Spleen (tissue), 11 donors: Measurements from ENCODE around the gene CADM2. TPM values are rescaled to one million over a fixed set of nuclear protein-coding genes. Genes with fewer than 3 reads are reported as not detected.
"Not testable (repeated sequence)": the region's sequence is repeated elsewhere in the genome, so short reads cannot be mapped to it uniquely, and the experiment has no call there.

Experiments used
- DNase-seq: peaks from one replicate; pipeline ENCODE4 v3.0.0-alpha.2; 2020
- H3K27ac ChIP-seq, 8 donors: fragments of 200-600 bp; sonication (generic) in 7 of 8; 1 replicate in 4 of 8; 2 replicates in 4 of 8; pipeline versions ENCODE4 v1.5.0 to v1.8.0; 2016 to 2021; ENCODE audit warnings: inconsistent platforms in 4 of 8, mild to moderate bottlenecking in 4 of 8, moderate library complexity in 1 of 8
- H3K27me3 ChIP-seq, 7 donors: fragments of 200-600 bp; sonication (generic) in 6 of 7; replicated peaks in 1 of 7; 1 replicate in 4 of 7; 2 replicates in 3 of 7; pipeline versions ENCODE4 v1.5.0 to v1.8.0; 2016 to 2021; ENCODE audit warnings: inconsistent platforms in 3 of 7, mild to moderate bottlenecking in 1 of 7
- H3K36me3 ChIP-seq, 6 donors: fragments of 200-600 bp; sonication (generic) in 5 of 6; 1 replicate in 4 of 6; 2 replicates in 2 of 6; pipeline versions ENCODE4 v1.5.0 to v1.8.0; 2016 to 2021; ENCODE audit warnings: inconsistent platforms in 2 of 6
- H3K4me1 ChIP-seq, 6 donors: fragments of 200-600 bp; sonication (generic) in 5 of 6; 1 replicate in 3 of 6; 2 replicates in 3 of 6; pipeline versions ENCODE4 v1.5.0 to v1.8.0; 2016 to 2021; ENCODE audit warnings: inconsistent platforms in 3 of 6
- H3K4me3 ChIP-seq, 8 donors: fragments of 200-600 bp; sonication (generic) in 7 of 8; 1 replicate in 4 of 8; 2 replicates in 4 of 8; pipeline versions ENCODE4 v1.5.0 to v1.8.0; 2016 to 2021; ENCODE audit warnings: inconsistent platforms in 4 of 8, mild to moderate bottlenecking in 4 of 8, moderate library complexity in 2 of 8
- H3K9me3 ChIP-seq, 8 donors: fragments of 200-600 bp; sonication (generic) in 7 of 8; 1 replicate in 4 of 8; 2 replicates in 4 of 8; pipeline versions ENCODE4 v1.5.0 to v1.8.0; 2016 to 2021; ENCODE audit warnings: inconsistent platforms in 4 of 8
- CTCF ChIP-seq, 11 experiments: fragments of 200-600 bp in 7 of 11; fragments of 450-650 bp in 4 of 11; sonication (generic) in 4 of 11; IDR thresholded peaks in 8 of 11; conservative IDR thresholded peaks in 3 of 11; 1 replicate in 7 of 11; 2 replicates in 4 of 11; pipeline versions ENCODE4 v1.4.0 to v1.8.0; 2016 to 2021; ENCODE audit warnings: antibody characterized with exemption in 11 of 11, inconsistent platforms in 4 of 11, mild to moderate bottlenecking in 1 of 11
- POLR2A ChIP-seq, 3 donors: fragments of 450-650 bp; IDR thresholded peaks; one replicate each; pipeline ENCODE4 v1.5.1; 2017; ENCODE audit warnings: antibody characterized with exemption in 3 of 3, mild to moderate bottlenecking in 1 of 3
- POLR2AphosphoS5 ChIP-seq, 3 donors: sonication (generic); formaldehyde crosslinking; IDR thresholded peaks; one replicate each; pipeline ENCODE4 v1.5.1; 2017; ENCODE audit warnings: antibody characterized with exemption in 3 of 3
- WGBS, 5 donors: extraction: QIAGEN DNeasy Blood & Tissue Kit in 3 of 5; methylation state at CpG; one replicate each; pipeline versions ENCODE4 v1.1.5 to v1.1.7; 2013 to 2018; 5-methylcytosine and 5-hydroxymethylcytosine counted together
- intact Hi-C: fragments of 100-400 bp; cut with DNase I; formaldehyde crosslinking; loops from one replicate; pipeline ENCODE4 v1.15.0; 2023; ENCODE audit warnings: low total_unique reads
- polyA plus RNA-seq, 3 donors: library from polyadenylated mRNA; stranded (reverse); fragments of 200-250 nt; gene quantifications; one replicate each; pipeline ENCODE4 v1.2.1, GENCODE V29; 2013
- total RNA-seq, 7 donors: library from RNA; depleted of rRNA in 3 of 7; stranded (reverse); fragments of >200 nt in 3 of 7; fragmentation: NEBNext Ultra II Directional in 4 of 7; extraction: Animal tissue kit (Norgen Biotek cat#: 25700) in 4 of 7; gene quantifications; one replicate each; pipeline versions ENCODE4 v1.1.0 to v1.2.1, GENCODE V29; 2016 to 2021
- donor health status: healthy with polysubstance abuse.
- donor health status: DM: no; HTN: no; CAD: no; lungs with moderate emphysema.
- donor health status: DM: no; HTN: no; CAD: no.
- donor health status: Bipolar disorder and iron deficiency.
- donor health status: healthy.
- donor health status: DM: no; HTN: no; CAD: no.
- donor health status: DM: yes; HTN: yes; CAD: no.

The CADM2 gene
- total and polyA plus RNA-seq, 10 donors: 0.03 to 4.0 (median 1.0) TPM; not detected in 1

DNA sequence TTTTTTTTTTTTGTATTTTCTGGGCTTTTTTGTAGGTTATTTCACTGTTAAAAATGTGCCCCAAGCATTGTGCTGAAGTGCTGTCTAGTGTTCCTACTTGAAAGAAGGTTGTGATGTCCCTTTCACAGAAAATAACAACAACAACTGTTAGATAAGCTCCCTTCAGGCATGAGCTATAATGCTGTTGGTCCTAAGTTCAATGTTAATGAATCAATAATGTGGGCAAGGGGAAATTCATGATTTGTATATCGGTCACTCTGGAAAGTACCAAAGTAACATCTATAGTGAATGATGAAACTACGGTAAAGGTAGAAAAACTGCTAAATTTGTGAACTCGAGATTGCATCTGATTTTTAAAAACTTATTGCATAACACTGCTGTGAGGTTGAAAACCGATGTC, 539.4 kb downstream of the CADM2 start:
- no peak for DNase-seq
- no peaks in the 10 kb centered on the region for H3K4me1 ChIP-seq
- H3K4me3 ChIP-seq: no peak overlapping the region
- no peak overlapping the region for H3K27ac ChIP-seq
- WGBS, 5 donors: 84 to 94% (median 89%) methylated on average over 4 of the region's 4 CpGs
- H3K27me3 ChIP-seq: no peaks in the 10 kb centered on the region
- TF ChIP-seq CTCF (IDR thresholded peaks at IDR 0.05 in 8 of 11, conservative IDR thresholded peaks at IDR 0.05 in 3 of 11) (no peak), POLR2A (IDR thresholded peaks at IDR 0.05) (no peak), POLR2AphosphoS5 (IDR thresholded peaks at IDR 0.05) (no peak)
- intact Hi-C loops: no loop called here
- H3K36me3 ChIP-seq: no peaks in the 10 kb centered on the region
- no peaks in the 10 kb centered on the region for H3K9me3 ChIP-seq

GRCh38 chr3:85502148-85502875, 543.5 kb downstream of the CADM2 start:
- H3K27ac ChIP-seq: no peak overlapping the region
- H3K27me3 ChIP-seq: no peaks in the 10 kb centered on the region
- no peaks in the 10 kb centered on the region for H3K4me1 ChIP-seq
- H3K36me3 ChIP-seq: no peaks in the 10 kb centered on the region
- TF ChIP-seq POLR2A (IDR thresholded peaks at IDR 0.05) (no peak), CTCF (IDR thresholded peaks at IDR 0.05 in 8 of 11, conservative IDR thresholded peaks at IDR 0.05 in 3 of 11) (no peak), POLR2AphosphoS5 (IDR thresholded peaks at IDR 0.05) (no peak)
- no peak overlapping the region for H3K4me3 ChIP-seq
- H3K9me3 ChIP-seq: peaks cover 0 to 6% (median 0%) of the 10 kb centered on the region in 8 donors
- 33 to 57% (median 37%) methylated on average over 2 of the region's 2 CpGs for WGBS, 5 donors
- DNase-seq: no peak
- intact Hi-C loops: no loop called here

- H3K27me3 ChIP-seq, intact Hi-C loops, H3K9me3 ChIP-seq, H3K36me3 ChIP-seq, H3K4me1 ChIP-seq: not testable (repeated sequence)
- DNase-seq: peak; percentile 83
- Histone ChIP-seq H3K27ac (peak overlapping the region in 1 of 8 donors; percentile 18), H3K4me3 (peak overlapping the region in 1 of 8 donors; percentile 15)
- WGBS, 5 donors: 88 to 94% (median 90%) methylated on average over 18 to 32 of the region's 33 CpGs
Measured at GRCh38 chr3:85504129-85504784, 545.5 kb downstream of the CADM2 start.

DNA sequence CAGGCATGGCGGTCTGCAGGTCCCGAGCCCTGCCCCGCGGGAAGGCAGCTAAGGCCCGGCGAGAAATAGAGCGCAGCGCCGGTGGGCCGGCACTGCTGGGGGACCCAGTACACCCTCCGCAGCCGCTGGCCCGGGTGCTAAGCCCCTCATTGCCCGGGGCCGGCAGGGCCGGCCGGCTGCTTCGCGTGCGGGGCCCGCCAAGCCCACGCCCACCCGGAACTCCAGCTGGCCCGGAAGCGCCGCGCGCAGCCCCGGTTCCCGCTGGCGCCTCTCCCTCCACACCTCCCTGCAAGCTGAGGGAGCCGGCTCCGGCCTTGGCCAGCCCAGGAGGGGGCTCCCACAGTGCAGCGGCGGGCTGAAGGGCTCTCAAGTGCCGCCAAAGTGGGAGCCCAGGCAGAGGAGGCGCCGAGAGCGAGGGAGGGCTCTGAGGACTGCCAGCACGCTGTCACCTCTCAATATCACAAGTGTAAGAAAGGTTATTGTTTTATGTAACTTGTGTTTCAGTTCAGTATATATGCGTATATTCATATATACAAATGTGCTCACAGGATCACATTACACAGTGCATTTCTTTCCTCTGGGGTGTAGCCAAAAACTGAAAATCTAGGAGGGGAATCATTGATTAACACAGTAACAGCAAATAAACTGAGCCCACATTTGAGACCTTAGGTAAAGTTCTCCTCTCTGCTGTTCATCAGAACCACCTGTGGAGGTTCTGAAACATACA, 546.2 kb downstream of the CADM2 start:
- H3K27me3 ChIP-seq, intact Hi-C loops, H3K9me3 ChIP-seq, H3K4me1 ChIP-seq, H3K36me3 ChIP-seq: not testable (repeated sequence)
- Histone ChIP-seq H3K27ac (peak overlapping the region in 1 of 8 donors; percentile 18), H3K4me3 (peak overlapping the region in 1 of 8 donors; percentile 15)
- peak; percentile 79 for DNase-seq
- WGBS, 5 donors: 78 to 95% (median 88%) methylated on average over 22 to 41 of the region's 41 CpGs

- intact Hi-C loops, H3K4me3 ChIP-seq, DNase-seq, H3K27me3 ChIP-seq, H3K4me1 ChIP-seq, H3K36me3 ChIP-seq, H3K9me3 ChIP-seq, H3K27ac ChIP-seq: not testable (repeated sequence)
- 79 to 94% (median 86%) methylated on average over 5 of the region's 5 CpGs for WGBS, 5 donors
Measured at GRCh38 chr3:85507052-85507451, 548.3 kb downstream of the CADM2 start.
